HL-60 (cell line): Measurements from ENCODE around the gene RPN2.

ENCODE experiments used
- CTCF ChIP-seq: IDR thresholded peaks from one replicate; pipeline ENCODE4 v1.5.1; 2011; ENCODE audit warnings: low read length, control low read depth, inconsistent platforms; ENCODE audit not compliant: insufficient read depth
- POLR2AphosphoS5 ChIP-seq: IDR thresholded peaks from 2 replicates; pipeline ENCODE4 v1.6.1; 2012; ENCODE audit warnings: low read depth
- REST ChIP-seq: IDR thresholded peaks from 2 replicates; pipeline ENCODE4 v1.6.1; 2012; ENCODE audit warnings: low read depth; ENCODE audit not compliant: insufficient replicate concordance
- SPI1 ChIP-seq: IDR thresholded peaks from 2 replicates; pipeline ENCODE4 v1.6.1; 2012; ENCODE audit warnings: low read depth, mild to moderate bottlenecking, borderline replicate concordance

- TF ChIP-seq CTCF (no peak), REST (no peak), POLR2AphosphoS5 (no peak), SPI1 (no peak)
These were observed 88.0 kb downstream of the RPN2 start for GRCh38 chr20:37266940-37267666.
